Caco-2 (cell line): Measurements from ENCODE around the gene CDYL2. TPM values are rescaled to one million over a fixed set of nuclear protein-coding genes. Genes with fewer than 3 reads are reported as not detected.

Source experiments
- BruUV-seq: library from RNA; stranded (reverse); fragments of 400-500 nt; replicated peaks from 2 replicates; lab custom pipeline; 2021; lab: Mats Ljungman, UMichigan
- CTCF ChIA-PET: fragments of 300-600 bp; sonication (Branson Sonifier 250); formaldehyde crosslinking; loops from one replicate; lab custom pipeline; 2022; ENCODE audit warnings: antibody characterized with exemption; lab: Charles Lee
- POLR2A ChIA-PET: fragments of 300-600 bp; sonication (Branson Sonifier 250); formaldehyde crosslinking; loops from one replicate; lab custom pipeline; 2022; ENCODE audit warnings: antibody characterized with exemption; lab: Charles Lee
- DNase-seq, 2 experiments: peaks; one replicate each; pipeline versions ENCODE4 v3.0.0 to v3.0.0-alpha.2; 2020 to 2022
- H3K27me3 ChIP-seq: replicated peaks from 2 replicates; pipeline ENCODE4 v1.6.0; 2011; ENCODE audit warnings: low read length; ENCODE audit not compliant: control insufficient read depth, insufficient read depth
- H3K36me3 ChIP-seq: 2 replicates; pipeline ENCODE4 v1.5.1; 2011; ENCODE audit warnings: low read length; ENCODE audit not compliant: control insufficient read depth, insufficient read depth
- H3K4me1 ChIP-seq: fragments of 250-450 bp; sonication (Bioruptor Pico); 2 replicates; pipeline ENCODE4 v1.5.1; 2020; ENCODE audit warnings: mild to moderate bottlenecking
- H3K4me3 ChIP-seq: 2 replicates; pipeline ENCODE4 v1.5.1; 2011; ENCODE audit warnings: low read depth, mild to moderate bottlenecking, control low read depth, low read length
- H3K9me3 ChIP-seq: fragments of 250-450 bp; sonication (Bioruptor Pico); 2 replicates; pipeline ENCODE4 v1.5.1; 2020; ENCODE audit warnings: mild to moderate bottlenecking, moderate library complexity
- H3K27ac Mint-ChIP-seq: one replicate; pipeline ENCODE4 v1.8.0; 2022; ENCODE audit warnings: mixed read lengths; ENCODE audit not compliant: unreplicated experiment
- H3K27me3 Mint-ChIP-seq: one replicate; pipeline ENCODE4 v1.8.0; 2022; ENCODE audit warnings: mixed read lengths; ENCODE audit not compliant: insufficient read depth, unreplicated experiment
- H3K36me3 Mint-ChIP-seq: one replicate; pipeline ENCODE4 v1.8.0; 2022; ENCODE audit warnings: mild to moderate bottlenecking, mixed read lengths; ENCODE audit not compliant: insufficient read depth, unreplicated experiment
- H3K4me1 Mint-ChIP-seq: one replicate; pipeline ENCODE4 v1.8.0; 2022; ENCODE audit warnings: low read depth, mixed read lengths; ENCODE audit not compliant: unreplicated experiment
- H3K4me3 Mint-ChIP-seq: one replicate; pipeline ENCODE4 v1.8.0; 2022; ENCODE audit warnings: mild to moderate bottlenecking, moderate library complexity, mixed read lengths; ENCODE audit not compliant: unreplicated experiment
- H3K9me3 Mint-ChIP-seq: one replicate; pipeline ENCODE4 v1.8.0; 2022; ENCODE audit warnings: mixed read lengths; ENCODE audit not compliant: unreplicated experiment
- CTCF ChIP-seq, 2 experiments: fragments of 200-600 bp in 1 of 2; IDR thresholded peaks; 1 replicate in 1 of 2; 2 replicates in 1 of 2; pipeline versions ENCODE4 v1.5.1 to v1.8.0; 2011 to 2022; ENCODE audit warnings: antibody characterized with exemption in 1 of 2, control low read depth in 1 of 2, inconsistent platforms in 1 of 2, low read depth in 1 of 2, low read length in 1 of 2, mild to moderate bottlenecking in 1 of 2, moderate library complexity in 1 of 2; ENCODE audit not compliant: insufficient read depth in 1 of 2, severe bottlenecking in 1 of 2, unreplicated experiment in 1 of 2
- intact Hi-C: fragments of 100-400 bp; cut with micrococcal nuclease; formaldehyde crosslinking; loops from one replicate; pipeline ENCODE4 v1.10.0; 2022; ENCODE audit not compliant: unreplicated experiment
- total RNA-seq: library from RNA; stranded (reverse); gene quantifications from 2 replicates; pipeline ENCODE4 v1.2.3, GENCODE V29; 2022

CDYL2 gene
- total RNA-seq, 1 experiment from 2014 or later: 1.8 TPM

GRCh38 chr16:80720804-80721371, 83.5 kb downstream of the CDYL2 start:
- POLR2A ChIA-PET: no interaction called here
- Histone ChIP-seq H3K9me3 (no peaks in the 10 kb centered on the region), H3K36me3 (no peaks in the 10 kb centered on the region), H3K4me1 (no peaks in the 10 kb centered on the region), H3K4me3 (no peak overlapping the region), H3K27me3 (no peaks in the 10 kb centered on the region)
- Mint-ChIP-seq H3K4me1 (no peaks in the 10 kb centered on the region), H3K9me3 (peaks cover 13% of the 10 kb centered on the region), H3K4me3 (no peak overlapping the region), H3K36me3 (no peaks in the 10 kb centered on the region), H3K27me3 (peaks cover 3% of the 10 kb centered on the region), H3K27ac (no peak overlapping the region)
- no peak for DNase-seq
- CTCF ChIA-PET: no interaction called here
- no peak for TF ChIP-seq CTCF (IDR thresholded peaks at IDR 0.05; ENCODE audit: insufficient read depth in 1 of 2, low read depth in 1 of 2, low read length in 1 of 2, severe bottlenecking in 1 of 2, unreplicated experiment in 1 of 2)
- no TSS peak for BruUV-seq
- intact Hi-C loops: no loop called here

DNA sequence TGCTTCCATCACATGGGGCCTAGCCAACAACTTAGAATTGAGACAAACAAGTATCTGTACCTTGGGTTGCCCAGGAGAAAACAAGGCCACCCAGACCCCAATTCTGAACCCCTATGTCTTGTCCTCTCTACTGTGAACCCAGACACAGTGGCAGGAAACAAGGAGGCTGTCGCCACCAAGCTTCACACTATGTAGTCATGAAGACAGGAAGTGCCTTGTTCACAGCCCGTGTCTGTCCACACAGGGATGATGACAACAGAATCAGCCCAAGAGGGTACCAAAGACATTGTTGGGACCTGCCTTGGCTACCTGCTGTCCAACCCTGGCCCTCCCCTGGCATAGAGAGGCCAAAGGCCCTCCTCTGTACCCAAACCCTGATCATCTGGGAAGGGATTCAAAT, 84.8 kb downstream of the CDYL2 start:
- no peak overlapping the region for H3K27ac Mint-ChIP-seq
- intact Hi-C loops: no loop called here
- Histone ChIP-seq H3K27me3 (no peaks in the 10 kb centered on the region), H3K4me1 (no peaks in the 10 kb centered on the region), H3K9me3 (no peaks in the 10 kb centered on the region), H3K36me3 (no peaks in the 10 kb centered on the region), H3K4me3 (no peak overlapping the region)
- no peak overlapping the region for H3K4me3 Mint-ChIP-seq
- H3K27me3 Mint-ChIP-seq: peaks cover 3% of the 10 kb centered on the region
- POLR2A ChIA-PET: no interaction called here
- DNase-seq: no peak
- BruUV-seq: no TSS peak
- CTCF ChIA-PET: no interaction called here
- TF ChIP-seq CTCF (IDR thresholded peaks at IDR 0.05; ENCODE audit: insufficient read depth in 1 of 2, low read depth in 1 of 2, low read length in 1 of 2, severe bottlenecking in 1 of 2, unreplicated experiment in 1 of 2): no peak
- H3K4me1 Mint-ChIP-seq: no peaks in the 10 kb centered on the region
- H3K9me3 Mint-ChIP-seq: peaks cover 13% of the 10 kb centered on the region
- H3K36me3 Mint-ChIP-seq: no peaks in the 10 kb centered on the region

DNA sequence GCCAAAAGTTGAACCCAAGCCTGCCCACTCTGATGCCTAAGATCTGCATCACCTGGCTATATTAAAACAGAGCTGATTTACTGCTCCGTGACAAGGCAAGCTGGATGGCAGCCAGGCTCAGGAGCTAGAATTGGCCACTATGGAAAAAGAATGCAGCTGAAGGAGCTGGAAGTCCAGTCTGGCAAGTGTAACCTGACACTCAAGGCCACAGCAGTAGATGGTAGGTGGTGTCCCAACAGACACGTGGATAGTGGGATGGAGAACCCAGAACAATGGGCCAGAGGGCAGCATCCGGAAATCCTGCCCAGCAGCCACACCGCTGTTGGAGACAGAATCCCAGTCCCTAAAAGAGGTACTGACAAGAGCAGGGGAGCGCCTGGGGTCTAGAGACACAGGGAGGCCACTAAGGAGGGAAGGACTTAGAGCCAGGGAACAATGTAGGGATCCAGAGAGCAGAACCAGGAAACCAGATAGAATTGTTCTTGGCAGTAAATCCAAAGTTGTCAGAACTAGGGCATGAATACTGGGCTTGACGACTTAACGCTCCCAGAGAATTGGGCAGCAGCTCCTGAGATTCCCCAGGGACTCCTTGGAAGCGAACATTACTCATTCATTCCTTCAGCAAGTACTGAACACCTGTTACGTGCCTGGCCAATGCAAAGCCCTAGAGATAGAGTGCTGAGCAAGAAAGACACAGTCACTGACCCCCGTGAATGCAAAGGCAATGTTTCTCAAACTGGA, 85.7 kb downstream of the CDYL2 start:
- H3K9me3 Mint-ChIP-seq: peaks cover 5% of the 10 kb centered on the region
- POLR2A ChIA-PET: no interaction called here

More for the DNA sequence above, 85.7 kb downstream of the CDYL2 start:
- no TSS peak for BruUV-seq
- Histone ChIP-seq H3K4me1 (no peaks in the 10 kb centered on the region), H3K27me3 (no peaks in the 10 kb centered on the region), H3K36me3 (no peaks in the 10 kb centered on the region), H3K4me3 (no peak overlapping the region), H3K9me3 (no peaks in the 10 kb centered on the region)
- no peaks in the 10 kb centered on the region for H3K27me3 Mint-ChIP-seq
- TF ChIP-seq CTCF (IDR thresholded peaks at IDR 0.05; ENCODE audit: insufficient read depth in 1 of 2, low read depth in 1 of 2, low read length in 1 of 2, severe bottlenecking in 1 of 2, unreplicated experiment in 1 of 2): no peak
- intact Hi-C loops: no loop called here
- H3K4me1 Mint-ChIP-seq: no peaks in the 10 kb centered on the region
- no peak overlapping the region for H3K27ac Mint-ChIP-seq
- no peak overlapping the region for H3K4me3 Mint-ChIP-seq
- H3K36me3 Mint-ChIP-seq: no peaks in the 10 kb centered on the region
- DNase-seq: no peak
- CTCF ChIA-PET: interaction anchor here (0.5 kb wide), 1 partner anchor 35 kb away, joined by 3 read pairs; no protein-coding TSS in a partner anchor
